ENCODE data around the gene AOAH.

DNA sequence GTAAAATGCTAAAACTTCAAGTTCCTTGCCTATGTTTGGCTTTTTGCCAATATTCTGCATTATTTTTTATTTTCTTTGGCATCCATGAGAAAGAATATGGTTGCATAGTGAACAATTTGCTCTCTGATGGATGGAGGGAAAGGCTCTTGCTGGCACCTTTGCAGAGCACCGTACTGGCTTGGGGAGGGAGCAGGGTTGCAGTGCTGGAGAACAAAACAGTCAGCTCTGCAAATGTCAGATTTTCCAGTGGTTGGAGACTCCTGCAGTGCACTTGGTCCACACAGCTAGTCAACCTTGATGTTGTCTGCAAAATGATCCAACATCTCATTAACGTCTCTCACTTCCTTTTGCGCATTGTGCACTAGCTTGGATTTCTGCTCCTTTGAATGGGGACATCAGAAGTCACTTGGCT lies 233.9 kb downstream of the AOAH start:
- TF ChIP-seq BRF1 (IDR thresholded peaks at IDR 0.05; ENCODE audit: borderline replicate concordance, extremely low read depth, insufficient read length): no peak
- TF ChIP-seq, protein P1, sequence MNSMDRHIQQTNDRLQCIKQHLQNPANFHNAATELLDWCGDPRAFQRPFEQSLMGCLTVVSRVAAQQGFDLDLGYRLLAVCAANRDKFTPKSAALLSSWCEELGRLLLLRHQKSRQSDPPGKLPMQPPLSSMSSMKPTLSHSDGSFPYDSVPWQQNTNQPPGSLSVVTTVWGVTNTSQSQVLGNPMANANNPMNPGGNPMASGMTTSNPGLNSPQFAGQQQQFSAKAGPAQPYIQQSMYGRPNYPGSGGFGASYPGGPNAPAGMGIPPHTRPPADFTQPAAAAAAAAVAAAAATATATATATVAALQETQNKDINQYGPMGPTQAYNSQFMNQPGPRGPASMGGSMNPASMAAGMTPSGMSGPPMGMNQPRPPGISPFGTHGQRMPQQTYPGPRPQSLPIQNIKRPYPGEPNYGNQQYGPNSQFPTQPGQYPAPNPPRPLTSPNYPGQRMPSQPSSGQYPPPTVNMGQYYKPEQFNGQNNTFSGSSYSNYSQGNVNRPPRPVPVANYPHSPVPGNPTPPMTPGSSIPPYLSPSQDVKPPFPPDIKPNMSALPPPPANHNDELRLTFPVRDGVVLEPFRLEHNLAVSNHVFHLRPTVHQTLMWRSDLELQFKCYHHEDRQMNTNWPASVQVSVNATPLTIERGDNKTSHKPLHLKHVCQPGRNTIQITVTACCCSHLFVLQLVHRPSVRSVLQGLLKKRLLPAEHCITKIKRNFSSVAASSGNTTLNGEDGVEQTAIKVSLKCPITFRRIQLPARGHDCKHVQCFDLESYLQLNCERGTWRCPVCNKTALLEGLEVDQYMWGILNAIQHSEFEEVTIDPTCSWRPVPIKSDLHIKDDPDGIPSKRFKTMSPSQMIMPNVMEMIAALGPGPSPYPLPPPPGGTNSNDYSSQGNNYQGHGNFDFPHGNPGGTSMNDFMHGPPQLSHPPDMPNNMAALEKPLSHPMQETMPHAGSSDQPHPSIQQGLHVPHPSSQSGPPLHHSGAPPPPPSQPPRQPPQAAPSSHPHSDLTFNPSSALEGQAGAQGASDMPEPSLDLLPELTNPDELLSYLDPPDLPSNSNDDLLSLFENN (IDR thresholded peaks at IDR 0.05; ENCODE audit: low read depth in 2 of 2, low read length in 2 of 2): no peak
- TF ChIP-seq GATA2 (CRISPR knock-in tag; IDR thresholded peaks at IDR 0.05): no peak
- TF ChIP-seq HMG20B (CRISPR knock-in tag; IDR thresholded peaks at IDR 0.05): no peak
- TF ChIP-seq, protein P2, sequence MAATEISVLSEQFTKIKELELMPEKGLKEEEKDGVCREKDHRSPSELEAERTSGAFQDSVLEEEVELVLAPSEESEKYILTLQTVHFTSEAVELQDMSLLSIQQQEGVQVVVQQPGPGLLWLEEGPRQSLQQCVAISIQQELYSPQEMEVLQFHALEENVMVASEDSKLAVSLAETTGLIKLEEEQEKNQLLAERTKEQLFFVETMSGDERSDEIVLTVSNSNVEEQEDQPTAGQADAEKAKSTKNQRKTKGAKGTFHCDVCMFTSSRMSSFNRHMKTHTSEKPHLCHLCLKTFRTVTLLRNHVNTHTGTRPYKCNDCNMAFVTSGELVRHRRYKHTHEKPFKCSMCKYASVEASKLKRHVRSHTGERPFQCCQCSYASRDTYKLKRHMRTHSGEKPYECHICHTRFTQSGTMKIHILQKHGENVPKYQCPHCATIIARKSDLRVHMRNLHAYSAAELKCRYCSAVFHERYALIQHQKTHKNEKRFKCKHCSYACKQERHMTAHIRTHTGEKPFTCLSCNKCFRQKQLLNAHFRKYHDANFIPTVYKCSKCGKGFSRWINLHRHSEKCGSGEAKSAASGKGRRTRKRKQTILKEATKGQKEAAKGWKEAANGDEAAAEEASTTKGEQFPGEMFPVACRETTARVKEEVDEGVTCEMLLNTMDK (IDR thresholded peaks at IDR 0.05; ENCODE audit: borderline replicate concordance, insufficient read depth, low read depth, low read length, poor library complexity, severe bottlenecking): no peak
- TF ChIP-seq U2AF2 (optimal IDR thresholded peaks at IDR 0.05; ENCODE audit: low read depth, low read length): no peak
- TF ChIP-seq, protein P3, sequence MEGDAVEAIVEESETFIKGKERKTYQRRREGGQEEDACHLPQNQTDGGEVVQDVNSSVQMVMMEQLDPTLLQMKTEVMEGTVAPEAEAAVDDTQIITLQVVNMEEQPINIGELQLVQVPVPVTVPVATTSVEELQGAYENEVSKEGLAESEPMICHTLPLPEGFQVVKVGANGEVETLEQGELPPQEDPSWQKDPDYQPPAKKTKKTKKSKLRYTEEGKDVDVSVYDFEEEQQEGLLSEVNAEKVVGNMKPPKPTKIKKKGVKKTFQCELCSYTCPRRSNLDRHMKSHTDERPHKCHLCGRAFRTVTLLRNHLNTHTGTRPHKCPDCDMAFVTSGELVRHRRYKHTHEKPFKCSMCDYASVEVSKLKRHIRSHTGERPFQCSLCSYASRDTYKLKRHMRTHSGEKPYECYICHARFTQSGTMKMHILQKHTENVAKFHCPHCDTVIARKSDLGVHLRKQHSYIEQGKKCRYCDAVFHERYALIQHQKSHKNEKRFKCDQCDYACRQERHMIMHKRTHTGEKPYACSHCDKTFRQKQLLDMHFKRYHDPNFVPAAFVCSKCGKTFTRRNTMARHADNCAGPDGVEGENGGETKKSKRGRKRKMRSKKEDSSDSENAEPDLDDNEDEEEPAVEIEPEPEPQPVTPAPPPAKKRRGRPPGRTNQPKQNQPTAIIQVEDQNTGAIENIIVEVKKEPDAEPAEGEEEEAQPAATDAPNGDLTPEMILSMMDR (IDR thresholded peaks at IDR 0.05 in 2 of 3, conservative IDR thresholded peaks at IDR 0.05 in 1 of 3; ENCODE audit: insufficient read depth in 2 of 3, low read depth in 1 of 3, low read length in 3 of 3): no peak
- no peak for TF ChIP-seq ZFX (CRISPR knock-in tag; IDR thresholded peaks at IDR 0.05)
- TF ChIP-seq SIN3A (IDR thresholded peaks at IDR 0.05; ENCODE audit: borderline replicate concordance in 2 of 2, control insufficient read depth in 1 of 2, low read depth in 2 of 2, low read length in 2 of 2): no peak
- TF ChIP-seq, protein P4, sequence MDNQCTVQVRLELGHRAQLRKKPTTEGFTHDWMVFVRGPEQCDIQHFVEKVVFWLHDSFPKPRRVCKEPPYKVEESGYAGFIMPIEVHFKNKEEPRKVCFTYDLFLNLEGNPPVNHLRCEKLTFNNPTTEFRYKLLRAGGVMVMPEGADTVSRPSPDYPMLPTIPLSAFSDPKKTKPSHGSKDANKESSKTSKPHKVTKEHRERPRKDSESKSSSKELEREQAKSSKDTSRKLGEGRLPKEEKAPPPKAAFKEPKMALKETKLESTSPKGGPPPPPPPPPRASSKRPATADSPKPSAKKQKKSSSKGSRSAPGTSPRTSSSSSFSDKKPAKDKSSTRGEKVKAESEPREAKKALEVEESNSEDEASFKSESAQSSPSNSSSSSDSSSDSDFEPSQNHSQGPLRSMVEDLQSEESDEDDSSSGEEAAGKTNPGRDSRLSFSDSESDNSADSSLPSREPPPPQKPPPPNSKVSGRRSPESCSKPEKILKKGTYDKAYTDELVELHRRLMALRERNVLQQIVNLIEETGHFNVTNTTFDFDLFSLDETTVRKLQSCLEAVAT (IDR thresholded peaks at IDR 0.05): no peak
- TF ChIP-seq TCFL5 (CRISPR knock-in tag; conservative IDR thresholded peaks at IDR 0.05): no peak
- TF ChIP-seq HCFC1 (IDR thresholded peaks at IDR 0.05; ENCODE audit: low read depth, low read length): no peak
